H1 (cell line): ENCODE measurements around the gene PODN. TPM values are rescaled to one million over a fixed set of nuclear protein-coding genes. Genes with fewer than 3 reads are reported as not detected.

Experiments
- CTCF ChIA-PET: fragments of 300-600 bp; sonication (Branson Sonifier 250); formaldehyde crosslinking; loops from one replicate; lab custom pipeline; 2021; ENCODE audit not compliant: partially characterized antibody; lab: Charles Lee
- POLR2A ChIA-PET: fragments of 300-600 bp; sonication (Branson Sonifier 250); formaldehyde crosslinking; loops from one replicate; lab custom pipeline; 2021; ENCODE audit warnings: inconsistent platforms; ENCODE audit not compliant: partially characterized antibody; lab: Charles Lee
- DNase-seq, 2 experiments: peaks; one replicate each; pipeline versions ENCODE4 v3.0.0 to v3.0.0-alpha.2; 2010 to 2022; ENCODE audit warnings: low spot score in 2 of 2, low read depth in 1 of 2, mixed read lengths in 1 of 2
- FAIRE-seq: peaks from 2 replicates; lab custom pipeline; 2011; peaks lifted over from hg19 to GRCh38; lab: Jason Lieb, UNC
- H2AFZ ChIP-seq: 2 replicates; pipeline ENCODE4 v1.8.1; 2012; ENCODE audit warnings: low read length, inconsistent platforms
- H2AK5ac ChIP-seq: 2 replicates; pipeline ENCODE4 v1.6.1; 2013; ENCODE audit warnings: low read depth, low read length
- H2BK120ac ChIP-seq: replicated peaks from 2 replicates; pipeline ENCODE3; 2013; ENCODE audit warnings: low read depth, low read length, inconsistent platforms
- H2BK12ac ChIP-seq: 2 replicates; pipeline ENCODE4 v1.6.1; 2013; ENCODE audit warnings: low read depth, low read length
- H2BK15ac ChIP-seq: 2 replicates; pipeline ENCODE4 v1.6.1; 2013; ENCODE audit warnings: low read length
- H2BK20ac ChIP-seq: 2 replicates; pipeline ENCODE4 v1.6.1; 2013; ENCODE audit warnings: low read length
- H2BK5ac ChIP-seq: 2 replicates; pipeline ENCODE4 v1.6.1; 2013; ENCODE audit warnings: low read depth, low read length
- H3K14ac ChIP-seq: 2 replicates; pipeline ENCODE4 v1.6.1; 2013; ENCODE audit warnings: inconsistent platforms; ENCODE audit not compliant: insufficient read length
- H3K18ac ChIP-seq: 2 replicates; pipeline ENCODE4 v1.6.1; 2013; ENCODE audit warnings: low read length; ENCODE audit errors: extremely low read depth
- H3K23ac ChIP-seq: 2 replicates; pipeline ENCODE4 v1.6.1; 2013; ENCODE audit warnings: inconsistent platforms; ENCODE audit not compliant: insufficient read length
- H3K23me2 ChIP-seq: 2 replicates; pipeline ENCODE4 v1.6.1; 2013; ENCODE audit warnings: low read depth, low read length
- H3K27ac ChIP-seq: 2 replicates; pipeline ENCODE4 v1.6.1; 2011; ENCODE audit warnings: low read depth, low read length, inconsistent platforms
- H3K27me3 ChIP-seq, 4 experiments: replicated peaks in 1 of 4; 1 replicate in 1 of 4; 2 replicates in 3 of 4; pipeline versions ENCODE4 v1.6.1 to v1.8.1; 2011 to 2013; ENCODE audit warnings: low read length in 3 of 4, mild to moderate bottlenecking in 3 of 4, inconsistent platforms in 2 of 4, mixed read lengths in 2 of 4, moderate library complexity in 1 of 4; ENCODE audit not compliant: control insufficient read depth in 3 of 4, insufficient read depth in 3 of 4; ENCODE audit errors: extremely low read depth in 1 of 4
- H3K36me3 ChIP-seq, 4 experiments: 2 replicates each; pipeline versions ENCODE4 v1.6.1 to v1.8.1; 2011 to 2013; ENCODE audit warnings: mild to moderate bottlenecking in 4 of 4, low read length in 3 of 4, moderate library complexity in 2 of 4, control low read depth in 1 of 4, inconsistent platforms in 1 of 4; ENCODE audit not compliant: insufficient read depth in 4 of 4, control insufficient read depth in 2 of 4
- H3K4ac ChIP-seq: replicated peaks from 2 replicates; pipeline ENCODE3; 2013; ENCODE audit warnings: low read length, low read depth, mixed read lengths, inconsistent platforms; ENCODE audit not compliant: insufficient read length
- H3K4me1 ChIP-seq, 4 experiments: replicated peaks in 1 of 4; 1 replicate in 1 of 4; 2 replicates in 3 of 4; pipeline versions ENCODE4 v1.6.1 to v1.8.1; 2011 to 2013; ENCODE audit warnings: low read length in 3 of 4, inconsistent platforms in 2 of 4, mixed read lengths in 1 of 4; ENCODE audit not compliant: insufficient read depth in 4 of 4, control insufficient read depth in 3 of 4
- H3K4me2 ChIP-seq, 2 experiments: 2 replicates each; pipeline versions ENCODE4 v1.6.1 to v1.8.1; 2011 to 2013; ENCODE audit warnings: low read depth in 2 of 2, low read length in 2 of 2, control low read depth in 1 of 2, inconsistent platforms in 1 of 2, mild to moderate bottlenecking in 1 of 2; ENCODE audit not compliant: insufficient read depth in 1 of 2
- H3K4me3 ChIP-seq, 4 experiments: fragments of 200-600, 300-600 bp in 1 of 4; sonication (generic), shearing (Covaris generic), sonication (Bioruptor Twin) in 1 of 4; 2 replicates each; pipeline versions ENCODE4 v1.5.1 to v1.8.1; 2011 to 2016; ENCODE audit warnings: low read length in 4 of 4, low read depth in 3 of 4, control low read depth in 2 of 4, inconsistent platforms in 2 of 4, mild to moderate bottlenecking in 2 of 4, mixed read lengths in 1 of 4, moderate library complexity in 1 of 4; ENCODE audit not compliant: insufficient read depth in 2 of 4; ENCODE audit errors: extremely low read depth in 1 of 4
- H3K56ac ChIP-seq: replicated peaks from 2 replicates; pipeline ENCODE3; 2013; ENCODE audit warnings: low read depth, mild to moderate bottlenecking, mixed read lengths, low read length, inconsistent platforms; ENCODE audit not compliant: insufficient read length
- H3K79me1 ChIP-seq: 2 replicates; pipeline ENCODE4 v1.6.1; 2013; ENCODE audit warnings: low read depth, low read length, control low read depth
- H3K79me2 ChIP-seq, 2 experiments: 2 replicates each; pipeline versions ENCODE4 v1.6.1 to v1.8.1; 2012 to 2013; ENCODE audit warnings: low read length in 2 of 2, mild to moderate bottlenecking in 2 of 2, inconsistent platforms in 1 of 2; ENCODE audit not compliant: insufficient read depth in 2 of 2, control insufficient read depth in 1 of 2
- H3K9ac ChIP-seq, 4 experiments: replicated peaks in 1 of 4; 1 replicate in 1 of 4; 2 replicates in 3 of 4; pipeline versions ENCODE4 v1.6.1 to v1.8.1; 2011 to 2013; ENCODE audit warnings: low read depth in 3 of 4, low read length in 3 of 4, control low read depth in 2 of 4, mild to moderate bottlenecking in 2 of 4, moderate library complexity in 2 of 4, inconsistent platforms in 1 of 4; ENCODE audit errors: extremely low read depth in 1 of 4
- H3K9me3 ChIP-seq, 2 experiments: 2 replicates each; pipeline versions ENCODE4 v1.6.1 to v1.8.1; 2012 to 2013; ENCODE audit warnings: mild to moderate bottlenecking in 2 of 2, moderate library complexity in 2 of 2, control low read depth in 1 of 2, inconsistent platforms in 1 of 2, low read depth in 1 of 2, low read length in 1 of 2, mixed read lengths in 1 of 2; ENCODE audit not compliant: insufficient read depth in 2 of 2
- H4K20me1 ChIP-seq, 2 experiments: replicated peaks in 1 of 2; 2 replicates each; pipeline versions ENCODE3 to v1.8.1; 2011 to 2013; ENCODE audit warnings: inconsistent platforms in 2 of 2, low read length in 2 of 2, mild to moderate bottlenecking in 1 of 2; ENCODE audit not compliant: insufficient read depth in 2 of 2, control insufficient read depth in 1 of 2
- H4K5ac ChIP-seq: 2 replicates; pipeline ENCODE4 v1.6.1; 2013; ENCODE audit warnings: low read length, low read depth, mixed read lengths, inconsistent platforms; ENCODE audit not compliant: insufficient read length
- H4K8ac ChIP-seq: 2 replicates; pipeline ENCODE4 v1.8.0; 2013; ENCODE audit warnings: mild to moderate bottlenecking, moderate library complexity, low read length, inconsistent platforms; ENCODE audit not compliant: insufficient read depth; ENCODE audit errors: extremely low read depth
- H4K91ac ChIP-seq: replicated peaks from 2 replicates; pipeline ENCODE3; 2013; ENCODE audit warnings: low read length, mixed read lengths, inconsistent platforms; ENCODE audit not compliant: insufficient read length
- CBX5 ChIP-seq: fragments of 300-800, 300-1000 bp; sonication (generic); IDR thresholded peaks from 2 replicates; pipeline ENCODE4 v1.7.1; 2016; ENCODE audit warnings: antibody characterized with exemption, low read length, low read depth
- HDAC2 ChIP-seq, 2 experiments: fragments of 300-600 bp in 1 of 2; sonication (generic) in 1 of 2; IDR thresholded peaks; 2 replicates each; pipeline ENCODE4 v1.6.1; 2011 to 2012; ENCODE audit warnings: low read depth in 2 of 2, low read length in 2 of 2, mild to moderate bottlenecking in 2 of 2, moderate library complexity in 2 of 2, borderline replicate concordance in 1 of 2, inconsistent platforms in 1 of 2
- POLR2A ChIP-seq, 2 experiments: IDR thresholded peaks; 1 replicate in 1 of 2; 2 replicates in 1 of 2; pipeline ENCODE4 v1.6.1; 2011; ENCODE audit warnings: low read depth in 2 of 2, low read length in 2 of 2, mild to moderate bottlenecking in 2 of 2; ENCODE audit errors: control extremely low read depth in 1 of 2
- SP4 ChIP-seq: IDR thresholded peaks from 2 replicates; pipeline ENCODE4 v1.6.1; 2012; ENCODE audit warnings: low read length, inconsistent platforms
- TAF1 ChIP-seq: IDR thresholded peaks from 2 replicates; pipeline ENCODE4 v1.6.1; 2011; ENCODE audit warnings: mild to moderate bottlenecking, low read depth, low read length
- YY1 ChIP-seq: IDR thresholded peaks from 2 replicates; pipeline ENCODE4 v1.6.1; 2011; ENCODE audit warnings: low read depth, mild to moderate bottlenecking, low read length
- ZNF274 ChIP-seq: IDR thresholded peaks from 2 replicates; pipeline ENCODE4 v1.7.0; 2012; ENCODE audit warnings: low read length, borderline replicate concordance; ENCODE audit errors: extremely low read depth
- WGBS, 2 experiments: shearing (Covaris generic) in 1 of 2; methylation state at CpG; one replicate each; pipeline versions ENCODE4 v1.1.6 to v1.1.7; 2013 to 2015; ENCODE audit warnings: low lambda C conversion rate in 2 of 2, mixed read lengths in 2 of 2, inconsistent platforms in 1 of 2, low coverage in 1 of 2, missing lambda C conversion rate in 1 of 2; ENCODE audit not compliant: insufficient replicate concordance in 2 of 2, insufficient coverage in 1 of 2, insufficient read length in 1 of 2; ENCODE audit errors: extremely low coverage in 1 of 2, missing lambda C conversion rate in 1 of 2; 5-methylcytosine and 5-hydroxymethylcytosine counted together
- polyA plus RNA-seq, 7 experiments: library from polyadenylated mRNA; depleted of rRNA in 3 of 7; stranded (reverse) in 5 of 7; unstranded in 2 of 7; fragments of >200 nt in 5 of 7; fragments of 200-250 nt in 2 of 7; gene quantifications; 1 replicate in 5 of 7; 2 replicates in 1 of 7; 4 replicates in 1 of 7; pipeline versions ENCODE4 v1.2.1 to v1.2.3, GENCODE V29; 2011 to 2013; ENCODE audit warnings: missing spikeins in 2 of 7, mixed read lengths in 2 of 7
- total RNA-seq: library from RNA; stranded (reverse); fragmentation: NEBNext Ultra II Directional; extraction: Animal tissue kit (Norgen Biotek cat#: 25700); gene quantifications from 2 replicates; pipeline ENCODE4 v1.2.1, GENCODE V29; 2021

PODN gene
- total and polyA plus RNA-seq, 2 of the 8 experiments (the other 6 are each of a cell fraction or from before 2014, with no cell fraction given): 0.11 to 0.17 TPM

GRCh38 chr1:53086491-53087070 lies 24.6 kb downstream of the PODN start:
- 89% methylated on average over 4 of the region's 4 CpGs; no CpG with 5 or more reads in 1 of the 2 experiments for WGBS, 2 experiments
- DNase-seq (no peak), FAIRE-seq (no peak)
- Histone ChIP-seq H4K5ac (no peak overlapping the region), H2AK5ac (no peak overlapping the region), H3K14ac (no peak overlapping the region), H4K91ac (no peak overlapping the region), H2BK20ac (no peak overlapping the region), H3K23ac (no peak overlapping the region), H2BK5ac (no peak overlapping the region), H3K23me2 (0 out of 2 replicates have a peak, but pooled peaks cover 2% of the 10 kb centered on the region), H3K4me1 (peaks cover 0 to 18% (median 6%) of the 10 kb centered on the region in 4 experiments; a peak in 6 of 7 replicates), H3K36me3 (no peaks in the 10 kb centered on the region), H3K27me3 (no peaks in the 10 kb centered on the region; a peak in 1 of 7 replicates), H4K20me1 (peaks cover 0 to 2% of the 10 kb centered on the region in 2 experiments), H3K79me1 (no peaks in the 10 kb centered on the region), H3K27ac (no peak overlapping the region), H2AFZ (no peak overlapping the region), H3K4me3 (no peak overlapping the region), H3K9me3 (no peaks in the 10 kb centered on the region), H3K79me2 (no peaks in the 10 kb centered on the region), H3K9ac (no peak overlapping the region), H2BK15ac (no peak overlapping the region), H3K4ac (no peak overlapping the region), H4K8ac (no peak overlapping the region; the same call in 1 of the 2 replicates), H2BK12ac (no peak overlapping the region), H3K18ac (no peak overlapping the region), H3K56ac (no peak overlapping the region), H3K4me2 (no peak overlapping the region), H2BK120ac (no peak overlapping the region)
- CTCF ChIA-PET: interaction anchor here (0.6 to 3.5 kb wide), 11 partner anchors 9 to 398 kb away, joined by 3 to 23 read pairs (median 5); no protein-coding TSS in a partner anchor
- POLR2A ChIA-PET: interaction anchor here (0.9 to 1.2 kb wide), 3 partner anchors 9 to 44 kb away, joined by 3 read pairs; no protein-coding TSS in a partner anchor
- TF ChIP-seq HDAC2 (IDR thresholded peaks at IDR 0.05; ENCODE audit: borderline replicate concordance in 1 of 2, low read depth in 2 of 2, low read length in 2 of 2) (no peak), YY1 (no peak), CBX5 (no peak), SP4 (no peak), TAF1 (no peak), POLR2A (IDR thresholded peaks at IDR 0.05; ENCODE audit: control extremely low read depth in 1 of 2, low read depth in 2 of 2, low read length in 2 of 2) (no peak), ZNF274 (no peak)
